ENCODE results near the gene EIF4H.
"Not testable (repeated sequence)": the region's sequence is repeated elsewhere in the genome, so short reads cannot be mapped to it uniquely, and the experiment has no call there.

Gene EIF4H

GRCh38 chr7:74193913-74194312 is 19.8 kb downstream of the EIF4H start:
- no peak for DNase-seq
- in situ Hi-C loops (cut with MboI; ENCODE audit: low pct_unique_long_range_greater_than_20kb, low sequenced_read_pairs), result loop anchor here (25.0 kb wide), 2 partner anchors 132 to 332 kb away; partner anchors contain the start of gene TMEM270

GRCh38 chr7:74194686-74195085 is 20.5 kb downstream of the EIF4H start:
- in situ Hi-C loops (cut with MboI; ENCODE audit: low pct_unique_long_range_greater_than_20kb, low sequenced_read_pairs), result loop anchor here (25.0 kb wide), 2 partner anchors 132 to 332 kb away; partner anchors contain the start of gene TMEM270
- DNase-seq, result no peak

GRCh38 chr7:74195139-74195860 is 21.1 kb downstream of the EIF4H start:
- not testable (repeated sequence) for DNase-seq
- in situ Hi-C loops (cut with MboI; ENCODE audit: low pct_unique_long_range_greater_than_20kb, low sequenced_read_pairs), result loop anchor here (25.0 kb wide), 2 partner anchors 133 to 333 kb away; partner anchors contain the start of gene TMEM270

GRCh38 chr7:74195968-74196654 is 22.0 kb downstream of the EIF4H start:
- in situ Hi-C loops (cut with MboI; ENCODE audit: low pct_unique_long_range_greater_than_20kb, low sequenced_read_pairs), result loop anchor here (25.0 kb wide), 2 partner anchors 134 to 334 kb away; partner anchors contain the start of gene TMEM270
- DNase-seq, result not testable (repeated sequence)

GRCh38 chr7:74197449-74198124 is 23.4 kb downstream of the EIF4H start:
- in situ Hi-C loops (cut with MboI; ENCODE audit: low pct_unique_long_range_greater_than_20kb, low sequenced_read_pairs), result loop anchor here (25.0 kb wide), 2 partner anchors 135 to 335 kb away; partner anchors contain the start of gene TMEM270

GRCh38 chr7:74199551-74200355 is 25.6 kb downstream of the EIF4H start:
- in situ Hi-C loops (cut with MboI; ENCODE audit: low pct_unique_long_range_greater_than_20kb, low sequenced_read_pairs), result loop anchor here (25.0 kb wide), 2 partner anchors 137 to 337 kb away; partner anchors contain the start of gene TMEM270
- no peak for DNase-seq

More at GRCh38 chr7:74197449-74198124, 23.4 kb downstream of the EIF4H start:
- no peak for DNase-seq

- in situ Hi-C loops (cut with MboI; ENCODE audit: low pct_unique_long_range_greater_than_20kb, low sequenced_read_pairs), result no loop called here
- peak; percentile 92 for DNase-seq
These were observed 28.8 kb downstream of the EIF4H start for GRCh38 chr7:74202841-74203556.

- no peak for DNase-seq
- in situ Hi-C loops (cut with MboI; ENCODE audit: low pct_unique_long_range_greater_than_20kb, low sequenced_read_pairs), result no loop called here
These were observed 29.9 kb downstream of the EIF4H start for GRCh38 chr7:74203956-74204618.

- in situ Hi-C loops (cut with MboI; ENCODE audit: low pct_unique_long_range_greater_than_20kb, low sequenced_read_pairs); DNase-seq: not testable (repeated sequence)
These were observed 31.9 kb downstream of the EIF4H start for GRCh38 chr7:74206052-74206451.

- DNase-seq, result peak; percentile 86
- in situ Hi-C loops (cut with MboI; ENCODE audit: low pct_unique_long_range_greater_than_20kb, low sequenced_read_pairs), result no loop called here
These were observed 32.5 kb downstream of the EIF4H start for GRCh38 chr7:74206589-74207120.

- DNase-seq, result no peak
- in situ Hi-C loops (cut with MboI; ENCODE audit: low pct_unique_long_range_greater_than_20kb, low sequenced_read_pairs), result no loop called here
These were observed 33.4 kb downstream of the EIF4H start for GRCh38 chr7:74207586-74207985.

GRCh38 chr7:74208241-74208640 is 34.1 kb downstream of the EIF4H start:
- DNase-seq; in situ Hi-C loops (cut with MboI; ENCODE audit: low pct_unique_long_range_greater_than_20kb, low sequenced_read_pairs): not testable (repeated sequence)

GRCh38 chr7:74212661-74213060 is 38.5 kb downstream of the EIF4H start:
- DNase-seq, result no peak
- in situ Hi-C loops (cut with MboI; ENCODE audit: low pct_unique_long_range_greater_than_20kb, low sequenced_read_pairs), result no loop called here

- in situ Hi-C loops (cut with MboI; ENCODE audit: low pct_unique_long_range_greater_than_20kb, low sequenced_read_pairs), result no loop called here
- DNase-seq, result no peak
These were observed 40.9 kb downstream of the EIF4H start for GRCh38 chr7:74214816-74215630.

- in situ Hi-C loops (cut with MboI; ENCODE audit: low pct_unique_long_range_greater_than_20kb, low sequenced_read_pairs), result no loop called here
- DNase-seq, result no peak
These were observed 41.8 kb downstream of the EIF4H start for GRCh38 chr7:74215921-74216320.

- in situ Hi-C loops (cut with MboI; ENCODE audit: low pct_unique_long_range_greater_than_20kb, low sequenced_read_pairs), result no loop called here
These were observed 42.2 kb downstream of the EIF4H start for GRCh38 chr7:74216361-74216761.

More at GRCh38 chr7:74216361-74216761, 42.2 kb downstream of the EIF4H start:
- DNase-seq, result no peak
